ENCODE data around the gene TMEM94. TPM values are rescaled to one million over a fixed set of nuclear protein-coding genes. Genes with fewer than 3 reads are reported as not detected.
A peak's percentile ranks its signal among the peaks of the same experiment; 100 is the strongest.

TMEM94 gene
- total and polyA plus RNA-seq, 9 of the 15 experiments (the other 6 are each of a cell fraction or from before 2014, with no cell fraction given), result 0.35 to 48.1 (median 14.4) TPM

DNA sequence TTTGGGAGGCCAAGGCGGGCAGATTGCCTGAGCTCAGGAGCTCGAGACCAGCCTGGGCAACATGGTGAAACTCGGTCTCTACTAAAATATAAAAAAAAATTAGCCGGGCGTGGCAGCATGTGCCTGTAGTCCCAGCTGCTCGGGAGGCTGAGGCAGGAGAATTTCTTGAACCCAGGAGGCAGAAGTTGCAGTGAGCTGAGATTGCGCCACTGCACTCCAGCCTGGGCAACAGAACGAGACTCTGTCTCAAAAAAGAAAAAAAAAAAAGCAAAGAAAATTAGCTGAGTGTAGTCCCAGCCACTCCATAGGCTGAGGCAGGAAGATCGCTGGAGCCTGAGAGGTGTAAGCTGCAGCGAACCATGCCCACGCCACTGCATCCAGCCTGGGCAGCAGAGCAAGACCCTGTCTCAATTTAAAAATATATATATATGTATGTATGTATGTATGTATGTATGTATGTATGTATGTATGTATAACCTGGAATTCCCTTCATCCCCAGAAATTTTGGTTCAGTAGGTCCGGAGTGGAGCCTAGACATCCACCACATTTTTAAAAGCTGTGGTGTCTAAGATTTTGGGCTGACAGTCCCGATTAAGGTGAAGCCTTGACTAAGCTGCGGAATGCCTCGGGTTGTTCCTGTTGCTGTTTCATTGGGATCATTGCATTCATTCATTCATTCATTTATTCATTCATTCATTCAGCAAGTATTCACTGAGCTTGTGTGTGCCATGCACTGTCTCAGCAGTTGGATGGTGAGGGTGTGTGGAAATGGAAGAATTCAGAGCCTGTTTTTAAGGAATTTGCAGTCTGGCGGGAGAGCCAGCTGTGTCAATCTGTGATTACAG lies 25.9 kb downstream of the TMEM94 start:
- Histone ChIP-seq H2AFZ (ENCODE audit: low read depth, low read length) (no peak overlapping the region), H3K4me1 (replicated peaks in 1 of 2; ENCODE audit: control insufficient read depth in 2 of 2, insufficient read depth in 2 of 2, low read length in 2 of 2) (peaks cover 4 to 25% of the 10 kb centered on the region in 2 experiments; a peak in 4 of 5 replicates), H3K9ac (ENCODE audit: insufficient read depth in 1 of 2, low read depth in 2 of 2, low read length in 2 of 2) (0 out of 4 replicates have a peak overlapping the region, but pooled peaks of 1 of the 2 experiments have one; percentile 15), H3K9me3 (replicated peaks; ENCODE audit: control insufficient read depth, insufficient read depth, low read depth, low read length) (no peaks in the 10 kb centered on the region), H3K79me2 (ENCODE audit: control insufficient read depth, insufficient read depth, low read length) (no peaks in the 10 kb centered on the region), H4K20me1 (replicated peaks; ENCODE audit: control insufficient read depth, insufficient read depth, low read length) (peaks cover 10% of the 10 kb centered on the region; the same call in 1 of the 2 replicates), H3K27ac (ENCODE audit: extremely low read depth, low read depth, low read length) (no peak overlapping the region), H3K36me3 (ENCODE audit: control insufficient read depth, insufficient read depth, low read length) (no peaks in the 10 kb centered on the region; the same call in 2 of the 3 replicates), H3K4me3 (no peak overlapping the region), H3K9me1 (ENCODE audit: control insufficient read depth, insufficient read depth, low read length) (no peaks in the 10 kb centered on the region), H3K4me2 (ENCODE audit: insufficient read depth, low read length) (no peak overlapping the region), H3K27me3 (ENCODE audit: control insufficient read depth in 2 of 2, insufficient read depth in 2 of 2, low read length in 2 of 2) (no peaks in the 10 kb centered on the region)
- in situ Hi-C loops (cut with MboI) (no loop called here), intact Hi-C loops (cut with micrococcal nuclease) (no loop called here)
- no peak for FAIRE-seq
- no peak for ATAC-seq
- POLR2A ChIA-PET, result interaction anchor here (0.7 to 1.7 kb wide), 9 partner anchors 10 to 169 kb away, joined by 3 to 8 read pairs (median 3); partner anchors contain the start of gene TMEM94
- DNase-seq (ENCODE audit: extremely low read depth in 1 of 4, low spot score in 3 of 4), result no peak
- WGBS (ENCODE audit: insufficient coverage, low coverage, missing lambda C conversion rate), result 78% methylated on average over 16 of the region's 16 CpGs
- peak; percentile 91 for TF ChIP-seq ZNF24 (IDR thresholded peaks at IDR 0.05)
- TF ChIP-seq, protein P1, sequence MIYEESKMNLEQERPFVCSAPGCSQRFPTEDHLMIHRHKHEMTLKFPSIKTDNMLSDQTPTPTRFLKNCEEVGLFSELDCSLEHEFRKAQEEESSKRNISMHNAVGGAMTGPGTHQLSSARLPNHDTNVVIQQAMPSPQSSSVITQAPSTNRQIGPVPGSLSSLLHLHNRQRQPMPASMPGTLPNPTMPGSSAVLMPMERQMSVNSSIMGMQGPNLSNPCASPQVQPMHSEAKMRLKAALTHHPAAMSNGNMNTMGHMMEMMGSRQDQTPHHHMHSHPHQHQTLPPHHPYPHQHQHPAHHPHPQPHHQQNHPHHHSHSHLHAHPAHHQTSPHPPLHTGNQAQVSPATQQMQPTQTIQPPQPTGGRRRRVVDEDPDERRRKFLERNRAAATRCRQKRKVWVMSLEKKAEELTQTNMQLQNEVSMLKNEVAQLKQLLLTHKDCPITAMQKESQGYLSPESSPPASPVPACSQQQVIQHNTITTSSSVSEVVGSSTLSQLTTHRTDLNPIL (CRISPR knock-in tag; IDR thresholded peaks at IDR 0.05), result no peak
- CTCF ChIA-PET (ENCODE audit: low intra/inter-chr PET ratio), result no interaction called here
- no TSS peak for BruUV-seq (replicated peaks)
